Skeletal muscle satellite cell (primary cell): ENCODE results near the gene WWOX.

ENCODE experiments used
- H3K27me3 ChIP-seq: 2 replicates; pipeline ENCODE4 v1.7.0; 2013; ENCODE audit warnings: low read length; ENCODE audit not compliant: control insufficient read depth, insufficient read depth
- H3K36me3 ChIP-seq: 2 replicates; pipeline ENCODE4 v1.7.0; 2013; ENCODE audit warnings: mild to moderate bottlenecking, control low read depth, low read length; ENCODE audit not compliant: insufficient read depth
- H3K4me1 ChIP-seq: 2 replicates; pipeline ENCODE4 v1.7.0; 2013; ENCODE audit warnings: low read length; ENCODE audit not compliant: control insufficient read depth, insufficient read depth
- H3K4me2 ChIP-seq: 2 replicates; pipeline ENCODE4 v1.7.0; 2013; ENCODE audit warnings: mild to moderate bottlenecking, low read length
- H3K4me3 ChIP-seq: 2 replicates; pipeline ENCODE4 v1.7.0; 2013; ENCODE audit warnings: low read length
- H3K9ac ChIP-seq: 2 replicates; pipeline ENCODE4 v1.7.0; 2013; ENCODE audit warnings: mild to moderate bottlenecking, low read depth, low read length, moderate library complexity
- H3K9me3 ChIP-seq: replicated peaks from 2 replicates; pipeline ENCODE4 v1.7.0; 2013; ENCODE audit warnings: mild to moderate bottlenecking, control low read depth, low read length

Gene WWOX

DNA sequence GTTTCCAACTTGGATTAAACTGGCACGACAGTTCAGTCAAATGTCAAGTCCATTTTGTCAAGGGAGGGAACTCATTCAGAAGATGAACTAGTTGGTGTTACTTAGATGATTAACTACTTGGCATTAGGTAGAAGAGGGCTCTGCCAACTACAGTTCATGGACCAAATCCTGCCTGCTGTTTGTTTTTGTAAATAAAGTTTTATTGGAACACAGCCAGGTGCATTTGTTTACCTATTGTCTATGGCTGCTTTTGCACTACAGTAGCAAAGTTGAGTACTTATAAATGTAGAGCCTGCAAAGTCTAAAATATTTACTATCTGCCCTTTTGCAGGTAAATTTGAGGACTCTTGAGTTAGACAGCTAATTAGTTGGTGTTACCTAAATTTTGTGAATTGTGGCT is 1091.1 kb downstream of the WWOX start:
- Histone ChIP-seq H3K27me3 (no peaks in the 10 kb centered on the region), H3K36me3 (no peaks in the 10 kb centered on the region), H3K4me3 (no peak overlapping the region), H3K9me3 (peaks cover 7% of the 10 kb centered on the region), H3K4me1 (no peaks in the 10 kb centered on the region), H3K4me2 (no peak overlapping the region), H3K9ac (no peak overlapping the region)

DNA sequence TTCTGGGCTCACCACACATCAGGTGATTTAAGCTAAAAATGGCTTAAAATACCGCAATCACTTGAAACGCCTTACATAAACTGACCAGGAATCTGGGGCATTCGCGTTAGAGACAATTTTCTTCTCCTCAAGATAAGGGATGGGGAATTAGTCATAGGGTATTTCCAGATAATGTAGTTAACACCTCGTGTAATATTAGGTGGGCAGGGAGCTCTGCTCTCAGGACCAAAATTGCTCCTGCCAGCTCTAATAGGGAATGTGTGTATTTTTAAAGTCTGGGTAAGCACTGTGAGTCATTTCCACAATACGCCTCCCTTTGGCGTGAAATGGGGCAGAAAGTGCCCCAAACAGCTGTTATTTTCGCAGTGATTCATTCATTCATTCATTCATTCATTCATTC is 1092.5 kb downstream of the WWOX start:
- H3K4me3 ChIP-seq = no peak overlapping the region
- H3K27me3 ChIP-seq = no peaks in the 10 kb centered on the region
- no peak overlapping the region for H3K9ac ChIP-seq
- peaks cover 2% of the 10 kb centered on the region for H3K9me3 ChIP-seq
- no peaks in the 10 kb centered on the region for H3K36me3 ChIP-seq
- no peaks in the 10 kb centered on the region for H3K4me1 ChIP-seq
- H3K4me2 ChIP-seq = no peak overlapping the region

DNA sequence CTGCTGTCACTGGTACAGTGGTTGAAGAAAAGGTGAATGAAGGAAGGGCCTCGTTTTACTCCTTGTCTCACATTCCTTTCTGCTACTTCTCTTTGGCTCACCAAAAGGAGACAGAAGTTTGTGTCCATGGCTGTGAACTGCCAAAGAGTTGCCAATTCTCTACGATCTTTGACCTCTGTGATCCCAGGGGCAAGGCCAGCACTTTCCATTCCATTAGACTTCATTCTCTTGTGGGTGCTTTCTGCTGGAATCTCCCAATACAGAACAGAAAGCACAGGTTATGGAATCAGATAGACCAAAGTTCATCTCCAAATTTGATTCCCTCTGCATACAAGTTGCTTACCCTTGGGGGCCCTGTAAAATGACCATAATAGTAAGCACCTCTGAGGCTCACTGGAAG is 1093.5 kb downstream of the WWOX start:
- no peak overlapping the region for H3K4me2 ChIP-seq
- no peaks in the 10 kb centered on the region for H3K4me1 ChIP-seq
- no peak overlapping the region for H3K9ac ChIP-seq
- peaks cover 2% of the 10 kb centered on the region for H3K9me3 ChIP-seq
- H3K36me3 ChIP-seq = no peaks in the 10 kb centered on the region
- no peaks in the 10 kb centered on the region for H3K27me3 ChIP-seq
- no peak overlapping the region for H3K4me3 ChIP-seq

DNA sequence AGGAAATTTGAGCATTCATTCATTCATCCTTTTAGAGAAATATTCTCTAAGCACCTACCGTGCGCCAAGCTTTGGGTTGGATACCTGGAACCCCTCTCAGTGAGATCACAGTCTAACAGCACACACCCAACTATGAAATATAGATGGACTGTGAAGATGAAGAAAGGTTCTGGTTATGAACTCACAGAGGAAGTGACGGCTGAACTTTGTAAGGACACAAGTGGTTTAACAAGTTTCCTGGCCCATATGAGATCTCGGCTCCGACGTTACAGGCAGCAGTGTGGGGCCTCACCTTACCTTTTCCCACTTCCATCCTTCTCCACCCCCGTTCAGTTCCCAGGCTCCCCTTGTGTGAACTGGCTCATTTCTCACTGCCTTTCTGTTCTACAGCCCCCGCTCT is 1094.8 kb downstream of the WWOX start:
- H3K4me1 ChIP-seq = no peaks in the 10 kb centered on the region
- H3K27me3 ChIP-seq = no peaks in the 10 kb centered on the region
- no peaks in the 10 kb centered on the region for H3K9me3 ChIP-seq
- H3K4me3 ChIP-seq = no peak overlapping the region
- no peak overlapping the region for H3K4me2 ChIP-seq
- no peak overlapping the region for H3K9ac ChIP-seq
- no peaks in the 10 kb centered on the region for H3K36me3 ChIP-seq

DNA sequence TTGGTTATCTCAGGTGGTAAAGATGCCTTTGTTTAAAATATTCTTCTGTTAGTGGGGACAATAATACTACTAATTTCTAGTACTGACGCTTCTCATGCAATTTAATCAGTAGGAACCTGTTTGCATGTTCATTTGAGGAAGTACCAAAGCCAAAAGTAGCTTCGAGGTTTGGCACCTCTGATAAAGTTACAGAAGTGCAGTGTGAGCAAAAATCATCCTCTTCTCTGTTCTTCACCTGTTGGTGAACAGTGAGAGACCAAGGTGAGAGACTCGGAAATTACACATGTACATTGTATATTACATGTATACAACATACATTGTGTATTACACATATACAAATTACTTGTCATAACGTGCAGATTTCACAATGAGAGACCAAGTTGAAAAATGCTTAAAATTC is 1096.5 kb downstream of the WWOX start:
- Histone ChIP-seq H3K9ac (no peak overlapping the region), H3K9me3 (no peaks in the 10 kb centered on the region), H3K4me1 (no peaks in the 10 kb centered on the region)

DNA sequence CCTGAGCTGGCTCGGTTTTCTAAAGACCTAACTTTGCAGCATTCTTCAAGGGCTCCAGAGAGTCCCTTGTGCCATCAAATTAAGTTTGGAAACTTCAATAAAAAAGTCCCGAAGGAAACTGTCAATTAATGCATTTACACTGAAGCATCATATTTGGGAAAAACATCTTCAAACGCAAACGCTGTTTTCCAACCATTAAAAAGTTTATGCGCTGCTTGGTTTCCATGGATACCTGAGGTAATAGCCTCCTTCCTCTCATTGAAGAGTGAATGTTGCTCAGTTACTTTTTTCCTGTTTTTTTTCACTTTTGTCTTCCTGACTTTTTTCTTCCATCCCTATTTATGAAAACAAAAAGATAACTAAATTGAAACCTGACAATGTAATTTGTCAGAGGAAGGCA is 1102.0 kb downstream of the WWOX start:
- H3K9ac ChIP-seq = no peak overlapping the region
- H3K4me2 ChIP-seq = no peak overlapping the region
- no peaks in the 10 kb centered on the region for H3K4me1 ChIP-seq
- H3K36me3 ChIP-seq = no peaks in the 10 kb centered on the region
- H3K4me3 ChIP-seq = no peak overlapping the region
- no peaks in the 10 kb centered on the region for H3K27me3 ChIP-seq
- no peaks in the 10 kb centered on the region for H3K9me3 ChIP-seq

More for the DNA sequence above, 1096.5 kb downstream of the WWOX start:
- H3K4me2 ChIP-seq = no peak overlapping the region
- H3K36me3 ChIP-seq = no peaks in the 10 kb centered on the region
- H3K27me3 ChIP-seq = no peaks in the 10 kb centered on the region
- H3K4me3 ChIP-seq = no peak overlapping the region

DNA sequence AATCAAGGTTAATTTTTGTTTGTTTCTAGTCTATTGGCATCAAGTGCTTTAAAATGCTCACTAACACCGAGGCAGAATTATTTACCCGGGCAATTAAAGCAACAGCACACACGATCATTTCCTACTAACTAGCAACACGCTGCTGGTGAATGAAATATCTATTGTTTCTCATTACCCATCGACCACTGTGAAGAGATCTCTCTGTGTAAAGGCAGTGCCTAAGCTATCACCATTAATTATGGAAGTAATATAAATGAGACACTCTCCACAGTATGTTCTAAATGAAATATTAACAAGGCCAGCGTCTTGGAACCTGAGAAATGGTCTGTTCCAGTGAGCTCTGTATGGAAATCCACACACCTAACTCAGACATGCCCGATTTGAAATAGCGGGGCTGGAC is 1103.5 kb downstream of the WWOX start:
- no peaks in the 10 kb centered on the region for H3K27me3 ChIP-seq
- no peaks in the 10 kb centered on the region for H3K4me1 ChIP-seq
- no peak overlapping the region for H3K4me2 ChIP-seq
- H3K36me3 ChIP-seq = no peaks in the 10 kb centered on the region
- no peak overlapping the region for H3K9ac ChIP-seq
- no peaks in the 10 kb centered on the region for H3K9me3 ChIP-seq
- H3K4me3 ChIP-seq = no peak overlapping the region

DNA sequence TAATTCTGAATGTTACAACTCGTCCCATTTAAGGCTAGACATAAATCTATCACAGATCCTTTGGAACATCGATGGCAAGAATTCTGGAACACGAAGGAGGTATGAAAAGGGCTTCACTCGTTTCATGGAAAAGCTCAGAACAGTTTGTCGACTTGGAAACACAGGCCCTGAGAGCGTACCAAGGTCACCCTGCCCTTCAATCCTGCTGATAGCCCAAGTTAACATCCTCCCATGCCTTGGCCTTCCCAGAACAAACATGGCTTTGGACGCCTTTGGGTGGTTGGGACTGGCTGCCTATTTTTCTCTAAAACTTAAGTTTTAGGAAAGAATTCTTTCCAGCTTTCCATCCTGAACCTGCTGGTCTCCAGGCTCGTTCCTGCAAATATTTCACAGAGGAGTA is 1105.0 kb downstream of the WWOX start:
- no peaks in the 10 kb centered on the region for H3K9me3 ChIP-seq

DNA sequence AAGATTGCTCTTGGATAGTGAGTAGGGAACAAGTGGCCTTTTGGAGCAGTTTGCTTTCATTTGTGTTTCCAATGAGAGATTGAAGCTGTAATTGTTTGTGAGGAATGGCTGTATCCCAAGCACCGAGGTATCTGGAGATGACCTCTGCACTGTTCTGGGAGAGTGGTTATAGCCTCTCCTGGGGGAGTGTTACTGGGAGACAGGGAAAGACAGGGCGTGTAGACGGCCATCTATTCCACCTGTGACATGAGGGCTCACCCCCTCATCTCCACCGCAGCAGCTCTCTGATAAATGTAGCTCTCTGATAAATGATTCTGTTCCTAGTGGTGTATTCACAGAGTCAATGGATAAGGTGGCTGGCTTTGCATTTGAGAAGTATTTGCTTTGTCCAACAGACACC is 1107.4 kb downstream of the WWOX start:
- no peak overlapping the region for H3K9ac ChIP-seq
- H3K36me3 ChIP-seq = no peaks in the 10 kb centered on the region
- H3K4me1 ChIP-seq = no peaks in the 10 kb centered on the region
- H3K4me2 ChIP-seq = no peak overlapping the region
- no peaks in the 10 kb centered on the region for H3K27me3 ChIP-seq
- H3K9me3 ChIP-seq = no peaks in the 10 kb centered on the region
- no peak overlapping the region for H3K4me3 ChIP-seq

More for the DNA sequence above, 1105.0 kb downstream of the WWOX start:
- no peaks in the 10 kb centered on the region for H3K27me3 ChIP-seq
- no peak overlapping the region for H3K4me3 ChIP-seq
- no peak overlapping the region for H3K4me2 ChIP-seq
- H3K4me1 ChIP-seq = no peaks in the 10 kb centered on the region
- H3K36me3 ChIP-seq = no peaks in the 10 kb centered on the region
- H3K9ac ChIP-seq = no peak overlapping the region

DNA sequence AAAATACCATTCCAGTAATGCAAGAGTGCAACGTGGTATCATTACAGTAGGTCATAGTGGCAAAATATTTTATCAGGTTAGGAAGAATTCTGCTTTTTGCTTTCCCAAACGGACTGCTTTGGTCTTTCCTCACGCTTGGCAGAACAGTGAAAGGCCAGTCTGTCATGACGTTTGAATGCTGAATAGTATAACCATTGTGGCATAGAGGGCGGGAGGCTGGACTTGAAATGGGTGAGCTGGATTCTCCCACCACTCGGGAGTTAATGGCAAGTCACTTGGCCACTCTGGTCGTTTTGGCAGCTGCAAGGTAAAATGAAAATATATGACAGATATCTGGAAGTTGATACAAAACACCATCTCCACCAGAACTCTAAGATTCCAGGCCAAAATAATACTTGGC is 1109.9 kb downstream of the WWOX start:
- H3K9ac ChIP-seq = no peak overlapping the region

DNA sequence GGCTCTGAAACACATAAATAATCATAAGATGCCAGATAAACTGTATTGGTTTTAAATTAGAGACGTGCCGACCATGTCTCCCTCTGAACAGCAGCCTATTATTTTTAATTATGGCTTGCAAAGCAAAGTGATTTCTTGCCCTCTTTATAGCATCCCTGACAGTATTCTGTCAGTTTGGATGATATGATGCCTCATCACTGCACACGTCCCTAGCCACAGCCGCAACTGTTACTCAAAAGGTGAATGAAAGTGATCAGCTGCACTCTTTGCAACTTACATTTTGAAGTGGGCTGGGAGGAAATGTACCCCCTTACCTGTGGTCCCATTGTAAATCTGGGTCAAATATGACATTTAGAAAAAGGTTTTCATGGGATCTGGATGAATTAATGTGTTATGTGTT is 1111.2 kb downstream of the WWOX start:
- Histone ChIP-seq H3K4me1 (no peaks in the 10 kb centered on the region), H3K9ac (no peak overlapping the region), H3K27me3 (no peaks in the 10 kb centered on the region), H3K36me3 (no peaks in the 10 kb centered on the region), H3K9me3 (no peaks in the 10 kb centered on the region), H3K4me2 (no peak overlapping the region), H3K4me3 (no peak overlapping the region)

More for the DNA sequence above, 1109.9 kb downstream of the WWOX start:
- Histone ChIP-seq H3K4me1 (no peaks in the 10 kb centered on the region), H3K27me3 (no peaks in the 10 kb centered on the region), H3K9me3 (no peaks in the 10 kb centered on the region), H3K36me3 (no peaks in the 10 kb centered on the region), H3K4me3 (no peak overlapping the region), H3K4me2 (no peak overlapping the region)

DNA sequence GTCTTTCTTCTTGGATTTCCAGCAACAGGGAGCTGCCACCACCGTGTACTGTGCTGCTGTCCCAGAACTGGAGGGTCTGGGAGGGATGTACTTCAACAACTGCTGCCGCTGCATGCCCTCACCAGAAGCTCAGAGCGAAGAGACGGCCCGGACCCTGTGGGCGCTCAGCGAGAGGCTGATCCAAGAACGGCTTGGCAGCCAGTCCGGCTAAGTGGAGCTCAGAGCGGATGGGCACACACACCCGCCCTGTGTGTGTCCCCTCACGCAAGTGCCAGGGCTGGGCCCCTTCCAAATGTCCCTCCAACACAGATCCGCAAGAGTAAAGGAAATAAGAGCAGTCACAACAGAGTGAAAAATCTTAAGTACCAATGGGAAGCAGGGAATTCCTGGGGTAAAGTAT is 1112.1 kb downstream of the WWOX start:
- Histone ChIP-seq H3K27me3 (no peaks in the 10 kb centered on the region), H3K4me3 (no peak overlapping the region), H3K9me3 (no peaks in the 10 kb centered on the region), H3K4me1 (no peaks in the 10 kb centered on the region), H3K9ac (no peak overlapping the region), H3K4me2 (no peak overlapping the region), H3K36me3 (no peaks in the 10 kb centered on the region)
